Fibroblast of lung (primary cell): ENCODE data around the gene ATP10A.

Experiments
- CTCF ChIP-seq, 2 donors: IDR thresholded peaks in 1 of 2; conservative IDR thresholded peaks in 1 of 2; 1 replicate in 1 of 2; 2 replicates in 1 of 2; pipeline ENCODE4 v1.5.1; 2011 to 2012; ENCODE audit warnings: low read length in 2 of 2, control low read depth in 1 of 2, inconsistent platforms in 1 of 2, low read depth in 1 of 2, mild to moderate bottlenecking in 1 of 2
- EZH2 ChIP-seq: IDR thresholded peaks from 2 replicates; pipeline ENCODE4 v1.5.1; 2012; ENCODE audit warnings: low read length, control low read depth, mild to moderate bottlenecking; ENCODE audit errors: missing control alignments

DNA sequence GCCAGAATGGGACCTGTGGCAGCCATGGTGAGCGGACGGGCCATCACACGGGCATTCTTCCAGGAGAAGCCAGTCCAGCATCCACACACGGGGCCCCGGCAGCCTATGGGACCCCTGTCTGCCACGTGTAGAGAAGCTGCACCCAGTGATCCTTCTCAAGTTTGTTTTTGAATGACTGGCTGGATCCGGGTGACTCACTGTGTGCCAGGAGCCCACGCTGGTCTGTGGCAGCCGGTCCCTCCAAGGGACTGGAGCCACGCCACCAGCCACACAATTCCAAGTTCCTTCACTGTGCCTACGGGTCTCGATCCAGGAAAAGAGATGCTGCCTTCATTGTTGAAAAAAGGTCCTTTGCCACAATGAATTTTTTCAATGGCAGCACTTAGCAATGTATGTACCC is 58.1 kb downstream of the ATP10A start:
- TF ChIP-seq CTCF (conservative IDR thresholded peaks at IDR 0.05 in 1 of 2, IDR thresholded peaks at IDR 0.05 in 1 of 2; ENCODE audit: low read depth in 1 of 2, low read length in 2 of 2): no peak
- TF ChIP-seq EZH2: no peak
